Heart left ventricle (tissue), 16 donors: ENCODE measurements around the gene PKLR. TPM values are rescaled to one million over a fixed set of nuclear protein-coding genes. Genes with fewer than 3 reads are reported as not detected.

Experiments used
- ATAC-seq, 4 donors: fragments of 200-7000 bp; cut with Tn5 transposase; one replicate each; pipeline ENCODE4 v1.9.1; 2020 to 2022; ENCODE audit warnings: moderate library complexity in 4 of 4, mild to moderate bottlenecking in 3 of 4, moderate number of reproducible peaks in 1 of 4
- DNase-seq, 5 donors: peaks; one replicate each; pipeline ENCODE4 v3.0.0-alpha.2; 2020
- H3K27ac ChIP-seq, 12 donors: fragments of 200-600 bp; sonication (generic) in 4 of 12; one replicate each; pipeline versions ENCODE4 v1.5.0 to v1.8.0; 2016 to 2022; ENCODE audit warnings: mild to moderate bottlenecking in 2 of 12
- H3K27me3 ChIP-seq, 9 donors: fragments of 200-600 bp; sonication (generic) in 2 of 9; one replicate each; pipeline versions ENCODE4 v1.5.1 to v1.8.0; 2016 to 2022; ENCODE audit warnings: mild to moderate bottlenecking in 3 of 9
- H3K36me3 ChIP-seq, 9 donors: fragments of 200-600 bp; sonication (generic) in 2 of 9; one replicate each; pipeline versions ENCODE4 v1.5.0 to v1.8.0; 2018 to 2022; ENCODE audit warnings: mild to moderate bottlenecking in 2 of 9
- H3K4me1 ChIP-seq, 12 donors: fragments of 200-600 bp; sonication (generic) in 4 of 12; one replicate each; pipeline versions ENCODE4 v1.5.0 to v1.8.0; 2016 to 2022; ENCODE audit warnings: mild to moderate bottlenecking in 3 of 12
- H3K4me3 ChIP-seq, 12 donors: fragments of 200-600 bp; sonication (generic) in 4 of 12; one replicate each; pipeline versions ENCODE4 v1.5.0 to v1.8.0; 2017 to 2022; ENCODE audit warnings: mild to moderate bottlenecking in 9 of 12, moderate library complexity in 4 of 12
- H3K9me3 ChIP-seq, 12 donors: fragments of 200-600 bp; sonication (generic) in 4 of 12; one replicate each; pipeline versions ENCODE4 v1.5.0 to v1.8.0; 2016 to 2022; ENCODE audit warnings: mild to moderate bottlenecking in 1 of 12
- CTCF ChIP-seq, 12 donors: fragments of 200-600 bp; sonication (generic) in 4 of 12; IDR thresholded peaks; one replicate each; pipeline versions ENCODE4 v1.5.0 to v1.8.0; 2018 to 2022; ENCODE audit warnings: antibody characterized with exemption in 12 of 12, mild to moderate bottlenecking in 5 of 12
- POLR2A ChIP-seq, 2 donors: fragments of 450-650 bp; IDR thresholded peaks; one replicate each; pipeline ENCODE4 v1.6.1; 2017; ENCODE audit warnings: antibody characterized with exemption in 2 of 2, mild to moderate bottlenecking in 2 of 2, moderate library complexity in 2 of 2
- WGBS, 4 donors: extraction: QIAGEN DNeasy Blood & Tissue Kit in 2 of 4; methylation state at CpG; one replicate each; pipeline versions ENCODE4 v1.1.5 to v1.1.7; 2013 to 2018; 5-methylcytosine and 5-hydroxymethylcytosine counted together
- intact Hi-C, 10 donors: fragments of 100-400 bp; cut with DNase I; formaldehyde crosslinking; loops; one replicate each; pipeline versions ENCODE4 v1.11.1 to v1.14.2; 2022
- polyA plus RNA-seq, 2 donors: library from polyadenylated mRNA; stranded (reverse); fragments of 200-250 nt; gene quantifications; one replicate each; pipeline ENCODE4 v1.2.3, GENCODE V29; 2013
- total RNA-seq, 9 donors: library from RNA; depleted of rRNA in 2 of 9; stranded (reverse); fragments of >200 nt in 2 of 9; fragmentation: NEBNext Ultra II Directional in 3 of 9; extraction: Animal tissue kit (Norgen Biotek cat#: 25700) in 3 of 9; gene quantifications; one replicate each; pipeline versions ENCODE4 v1.1.0 to v1.2.4, GENCODE V29; 2016 to 2023
- donor health status: ischemic (EF 13 %, LVEDD 7.1; RV severe dilation, severe dysfunction).
- donor health status: healthy with polysubstance abuse.
- donor health status: DM: no; HTN: yes; CAD: no.
- donor health status: DM: no; HTN: no; CAD: no.
- donor health status: ischemic (EF 25% LVEDD 6.9; RV normal size, moderate dysfunction).
- donor health status: ischemic (EF 25% LVEDD 5.7; RV mildly dilated, moderate dysfunction).
- donor health status: healthy.
- donor health status: DM: yes; HTN: yes; CAD: no.
- donor health status: ischemic (EF 35%, LVEDD 5.7; RV mildly dilated, moderate dysfunction).
- donor health status: nonischemic (EF 11% LVEDD 7.7; RV severe dilation, severe dysfunction).
- donor health status: DM: yes; HTN: yes; CAD: no.
- donor health status: PGD.
- donor health status: ischemic (EF 29% LVEDD 5.4; RV normal size, mild dysfunction).
- donor health status: nonischemic (EF 23%, LVEDD 6.1; RV moderate dilation, normal function).

The PKLR gene
- total and polyA plus RNA-seq, 11 donors = 0.09 TPM; not detected in 10

DNA sequence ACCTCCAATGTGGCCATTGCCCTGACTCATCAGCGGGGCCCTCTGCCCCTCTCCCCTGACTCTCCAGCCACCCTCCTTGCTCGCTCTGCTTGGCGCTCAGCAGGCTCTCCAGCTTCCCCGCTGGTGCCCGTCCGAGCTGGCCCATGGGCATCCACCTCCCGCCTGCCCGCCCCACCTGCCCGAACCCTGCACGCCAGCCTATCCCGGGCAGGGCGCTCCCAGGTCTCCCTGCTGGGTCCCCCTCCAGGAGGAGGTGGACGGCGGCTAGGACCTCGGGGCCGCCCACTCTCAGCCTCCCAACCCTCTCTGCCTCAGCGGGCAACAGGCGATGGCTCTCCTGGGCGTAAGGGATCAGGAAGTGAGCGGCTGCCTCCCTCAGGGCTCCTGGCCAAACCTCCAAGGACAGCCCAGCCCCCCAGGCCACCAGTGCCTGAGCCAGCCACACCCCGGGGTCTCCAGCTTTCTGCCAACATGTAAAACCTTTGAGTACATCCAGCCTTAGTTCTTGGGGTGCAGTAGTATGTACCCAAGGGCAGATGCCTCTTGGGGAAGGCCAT, 13.2 kb downstream of the PKLR start:
- no peaks in the 10 kb centered on the region for H3K4me1 ChIP-seq
- intact Hi-C loops = no loop called here
- WGBS, 4 donors = 90 to 100% (median 92%) methylated on average over 13 to 21 of the region's 21 CpGs

GRCh38 chr1:155286544-155286943, 14.7 kb downstream of the PKLR start:
- 96 to 100% (median 98%) methylated on average over 2 of the region's 2 CpGs for WGBS, 4 donors
- no peaks in the 10 kb centered on the region for H3K36me3 ChIP-seq
- no peaks in the 10 kb centered on the region for H3K9me3 ChIP-seq
- intact Hi-C loops = no loop called here
- no peaks in the 10 kb centered on the region for H3K27me3 ChIP-seq
- DNase-seq = no peak
- no peak overlapping the region for H3K27ac ChIP-seq
- ATAC-seq = no peak
- H3K4me3 ChIP-seq = no peak overlapping the region
- H3K4me1 ChIP-seq = no peaks in the 10 kb centered on the region
- TF ChIP-seq POLR2A (IDR thresholded peaks at IDR 0.05) (no peak), CTCF (IDR thresholded peaks at IDR 0.05) (no peak)

More for the DNA sequence above, 13.2 kb downstream of the PKLR start:
- Histone ChIP-seq H3K27me3 (peaks cover 0 to 2% (median 0%) of the 10 kb centered on the region in 9 donors), H3K4me3 (no peak overlapping the region), H3K9me3 (no peaks in the 10 kb centered on the region), H3K27ac (no peak overlapping the region), H3K36me3 (no peaks in the 10 kb centered on the region)
- DNase-seq (no peak), ATAC-seq (no peak)
- TF ChIP-seq POLR2A (IDR thresholded peaks at IDR 0.05) (no peak), CTCF (IDR thresholded peaks at IDR 0.05) (no peak)

GRCh38 chr1:155285631-155286044, 15.6 kb downstream of the PKLR start:
- Histone ChIP-seq H3K4me3 (no peak overlapping the region), H3K27me3 (no peaks in the 10 kb centered on the region), H3K27ac (no peak overlapping the region), H3K4me1 (no peaks in the 10 kb centered on the region), H3K9me3 (no peaks in the 10 kb centered on the region), H3K36me3 (no peaks in the 10 kb centered on the region)
- ATAC-seq = no peak
- DNase-seq = no peak
- no peak for TF ChIP-seq POLR2A (IDR thresholded peaks at IDR 0.05)
- intact Hi-C loops = no loop called here
- WGBS, 4 donors = 87 to 94% (median 92%) methylated on average over 6 to 18 of the region's 18 CpGs

- no peaks in the 10 kb centered on the region for H3K36me3 ChIP-seq
- intact Hi-C loops = no loop called here
- no peak for ATAC-seq
- no peaks in the 10 kb centered on the region for H3K4me1 ChIP-seq
- H3K4me3 ChIP-seq = no peak overlapping the region
- no peak for TF ChIP-seq POLR2A (IDR thresholded peaks at IDR 0.05)
- TF ChIP-seq CTCF (IDR thresholded peaks at IDR 0.05) = no peak
- no peak for DNase-seq
- WGBS, 4 donors = 94 to 95% (median 95%) methylated on average over 11 to 14 of the region's 14 CpGs
- no peaks in the 10 kb centered on the region for H3K9me3 ChIP-seq
- H3K27me3 ChIP-seq = no peaks in the 10 kb centered on the region
- no peak overlapping the region for H3K27ac ChIP-seq
Measured at GRCh38 chr1:155285063-155285462, 16.2 kb downstream of the PKLR start.

GRCh38 chr1:155284476-155284875, 16.8 kb downstream of the PKLR start:
- Histone ChIP-seq H3K27me3 (no peaks in the 10 kb centered on the region), H3K9me3 (no peaks in the 10 kb centered on the region), H3K27ac (no peak overlapping the region), H3K36me3 (no peaks in the 10 kb centered on the region), H3K4me1 (no peaks in the 10 kb centered on the region), H3K4me3 (no peak overlapping the region)
- no peak for TF ChIP-seq POLR2A (IDR thresholded peaks at IDR 0.05)
- no peak for TF ChIP-seq CTCF (IDR thresholded peaks at IDR 0.05)
- ATAC-seq = no peak
- no peak for DNase-seq
- WGBS, 4 donors = 92 to 94% (median 93%) methylated on average over 12 of the region's 12 CpGs
- intact Hi-C loops = no loop called here
